Measurements from ENCODE around the gene KRTAP10-7.
"Not testable (repeated sequence)": the region's sequence is repeated elsewhere in the genome, so short reads cannot be mapped to it uniquely, and the experiment has no call there.

KRTAP10-7 gene

GRCh38 chr21:44600118-44600978 is at the start of gene KRTAP10-7:
TSS of gene KRTAP10-7 (plus strand) at chr21:44600597. CDS start at chr21:44600622, 25 bp downstream.
- DNase-seq = not testable (repeated sequence)

- peak; percentile 50 for DNase-seq
These were observed 49.6 kb upstream of the KRTAP10-7 start for GRCh38 chr21:44550807-44551206.

- no peak for DNase-seq
These were observed 48.9 kb upstream of the KRTAP10-7 start, which contains the start of gene KRTAP10-2 for GRCh38 chr21:44551340-44551961. TSS of gene KRTAP10-2 (minus strand) at chr21:44551505. CDS start at chr21:44551458, 47 bp downstream.

GRCh38 chr21:44552136-44552535 is 48.3 kb upstream of the KRTAP10-7 start:
- no peak for DNase-seq

GRCh38 chr21:44552681-44553080 is 47.7 kb upstream of the KRTAP10-7 start:
- no peak for DNase-seq

GRCh38 chr21:44555200-44555875 is 45.1 kb upstream of the KRTAP10-7 start:
- no peak for DNase-seq

GRCh38 chr21:44556879-44557278 is 43.5 kb upstream of the KRTAP10-7 start:
- DNase-seq = no peak

GRCh38 chr21:44557491-44558328 is 42.7 kb upstream of the KRTAP10-7 start:
- DNase-seq = no peak

- DNase-seq = not testable (repeated sequence)
These were observed 42.1 kb upstream of the KRTAP10-7 start for GRCh38 chr21:44558329-44558675.

GRCh38 chr21:44558695-44559094 is 41.7 kb upstream of the KRTAP10-7 start, which contains the start of gene KRTAP10-3:
TSS of gene KRTAP10-3 (minus strand) at chr21:44558795. CDS start at chr21:44558715, 80 bp downstream.
- DNase-seq = no peak

- no peak for DNase-seq
These were observed 36.3 kb upstream of the KRTAP10-7 start for GRCh38 chr21:44564099-44564498.

- no peak for DNase-seq
These were observed 35.4 kb upstream of the KRTAP10-7 start for GRCh38 chr21:44564886-44565598.

- DNase-seq = no peak
These were observed 34.0 kb upstream of the KRTAP10-7 start for GRCh38 chr21:44566403-44566802.

GRCh38 chr21:44567481-44568171 is 32.8 kb upstream of the KRTAP10-7 start:
- DNase-seq = no peak

GRCh38 chr21:44568261-44568660 is 32.1 kb upstream of the KRTAP10-7 start:
- DNase-seq = no peak

- no peak for DNase-seq
These were observed 31.5 kb upstream of the KRTAP10-7 start for GRCh38 chr21:44568667-44569556.

GRCh38 chr21:44569861-44570517 is 30.4 kb upstream of the KRTAP10-7 start:
- DNase-seq = no peak

GRCh38 chr21:44571296-44571695 is 29.1 kb upstream of the KRTAP10-7 start:
- no peak for DNase-seq
